H9 (cell line): Measurements from ENCODE around the gene EIF6. TPM values are rescaled to one million over a fixed set of nuclear protein-coding genes. Genes with fewer than 3 reads are reported as not detected.

Experiments
- DNase-seq: peaks from one replicate; pipeline ENCODE4 v3.0.0-alpha.2; 2017
- H2AFZ ChIP-seq: one replicate; pipeline ENCODE4 v1.6.1; 2013; ENCODE audit warnings: mild to moderate bottlenecking, low read length, control low read depth, moderate library complexity
- H2AK5ac ChIP-seq: 2 replicates; pipeline ENCODE4 v1.6.1; 2013; ENCODE audit warnings: low read length, control low read depth, mixed read lengths; ENCODE audit not compliant: insufficient read length
- H2BK120ac ChIP-seq: one replicate; pipeline ENCODE4 v1.6.1; 2013; ENCODE audit warnings: low read depth, mild to moderate bottlenecking, low read length, control low read depth, inconsistent platforms; ENCODE audit not compliant: poor library complexity, severe bottlenecking
- H2BK12ac ChIP-seq: 2 replicates; pipeline ENCODE4 v1.6.1; 2013; ENCODE audit warnings: low read length, control low read depth, mixed read lengths, low read depth; ENCODE audit not compliant: insufficient read length
- H2BK15ac ChIP-seq: 2 replicates; pipeline ENCODE4 v1.6.1; 2013; ENCODE audit warnings: low read depth, low read length, control low read depth
- H2BK20ac ChIP-seq: one replicate; pipeline ENCODE4 v1.6.1; 2013; ENCODE audit warnings: low read depth, mild to moderate bottlenecking, low read length, control low read depth, inconsistent platforms; ENCODE audit not compliant: poor library complexity, severe bottlenecking
- H2BK5ac ChIP-seq: 2 replicates; pipeline ENCODE4 v1.6.1; 2013; ENCODE audit warnings: low read length, control low read depth, mixed read lengths; ENCODE audit not compliant: insufficient read length
- H3K14ac ChIP-seq: 2 replicates; pipeline ENCODE4 v1.6.1; 2013; ENCODE audit warnings: low read length, control low read depth; ENCODE audit not compliant: insufficient read depth
- H3K18ac ChIP-seq: 2 replicates; pipeline ENCODE4 v1.6.1; 2013; ENCODE audit warnings: low read depth, mild to moderate bottlenecking, mixed read lengths, low read length, control low read depth; ENCODE audit not compliant: insufficient read length
- H3K23ac ChIP-seq: 2 replicates; pipeline ENCODE4 v1.6.1; 2013; ENCODE audit warnings: low read length, control low read depth, mixed read lengths, low read depth; ENCODE audit not compliant: insufficient read length
- H3K23me2 ChIP-seq: 2 replicates; pipeline ENCODE4 v1.6.1; 2013; ENCODE audit warnings: low read depth, mild to moderate bottlenecking, mixed read lengths, low read length, control low read depth; ENCODE audit not compliant: insufficient read length, poor library complexity, severe bottlenecking
- H3K27ac ChIP-seq: 2 replicates; pipeline ENCODE4 v1.5.1; 2013; ENCODE audit warnings: low read length, control low read depth, mixed read lengths, low read depth; ENCODE audit not compliant: insufficient read length
- H3K27me3 ChIP-seq: 2 replicates; pipeline ENCODE4 v1.6.1; 2013; ENCODE audit warnings: low read length, control low read depth, inconsistent platforms; ENCODE audit not compliant: insufficient read depth
- H3K4ac ChIP-seq: 2 replicates; pipeline ENCODE4 v1.6.1; 2013; ENCODE audit warnings: low read depth, mild to moderate bottlenecking, control low read depth, inconsistent platforms, low read length, moderate library complexity
- H3K4me1 ChIP-seq: 2 replicates; pipeline ENCODE4 v1.6.1; 2013; ENCODE audit warnings: low read length, control low read depth, inconsistent platforms; ENCODE audit not compliant: insufficient read depth
- H3K4me2 ChIP-seq: 2 replicates; pipeline ENCODE4 v1.6.1; 2013; ENCODE audit warnings: low read length, control low read depth, mixed read lengths; ENCODE audit not compliant: insufficient read length, insufficient read depth
- H3K56ac ChIP-seq: 2 replicates; pipeline ENCODE4 v1.6.1; 2013; ENCODE audit warnings: low read depth, mild to moderate bottlenecking, mixed read lengths, low read length, control low read depth; ENCODE audit not compliant: insufficient read length
- H3K79me1 ChIP-seq: 2 replicates; pipeline ENCODE4 v1.6.1; 2013; ENCODE audit warnings: low read depth, mild to moderate bottlenecking, moderate library complexity, low read length, control low read depth, inconsistent platforms; ENCODE audit not compliant: insufficient read depth, poor library complexity, severe bottlenecking
- H3K79me2 ChIP-seq: 2 replicates; pipeline ENCODE4 v1.6.1; 2013; ENCODE audit warnings: low read length, control low read depth, inconsistent platforms; ENCODE audit not compliant: insufficient read depth
- H3K9ac ChIP-seq: 2 replicates; pipeline ENCODE4 v1.6.1; 2013; ENCODE audit warnings: low read length, control low read depth, mixed read lengths; ENCODE audit not compliant: insufficient read length; ENCODE audit errors: extremely low read depth
- H3K9me3 ChIP-seq: one replicate; pipeline ENCODE4 v1.6.1; 2013; ENCODE audit warnings: low read depth, low read length, inconsistent platforms; ENCODE audit not compliant: control insufficient read depth
- H3T11ph ChIP-seq: one replicate; pipeline ENCODE4 v1.6.1; 2013; ENCODE audit warnings: mild to moderate bottlenecking, low read length, control low read depth, inconsistent platforms
- H4K20me1 ChIP-seq: one replicate; pipeline ENCODE4 v1.6.1; 2013; ENCODE audit not compliant: control insufficient read depth, insufficient read length, insufficient read depth
- H4K5ac ChIP-seq: 2 replicates; pipeline ENCODE4 v1.6.1; 2013; ENCODE audit warnings: low read depth, mild to moderate bottlenecking, mixed read lengths, low read length, control low read depth; ENCODE audit not compliant: insufficient read length
- H4K8ac ChIP-seq: replicated peaks from 2 replicates; pipeline ENCODE4 v1.6.1; 2013; ENCODE audit warnings: low read length, control low read depth, mixed read lengths, low read depth; ENCODE audit not compliant: insufficient read length
- H4K91ac ChIP-seq: 2 replicates; pipeline ENCODE4 v1.6.1; 2013; ENCODE audit warnings: low read depth, mild to moderate bottlenecking, moderate library complexity, mixed read lengths, low read length, control low read depth; ENCODE audit not compliant: insufficient read length
- H3K27ac Mint-ChIP-seq, 3 experiments: 2 replicates in 2 of 3; 3 replicates in 1 of 3; pipeline ENCODE4 v1.8.0; 2020 to 2021; ENCODE audit warnings: mixed read lengths in 3 of 3, mild to moderate bottlenecking in 1 of 3, moderate library complexity in 1 of 3
- H3K27me3 Mint-ChIP-seq: 2 replicates; pipeline ENCODE4 v1.8.0; 2021; ENCODE audit warnings: low read depth, mild to moderate bottlenecking, moderate library complexity, mixed read lengths
- H3K36me3 Mint-ChIP-seq, 3 experiments: 2 replicates in 2 of 3; 3 replicates in 1 of 3; pipeline ENCODE4 v1.8.0; 2020 to 2021; ENCODE audit warnings: low read depth in 3 of 3, mixed read lengths in 3 of 3; ENCODE audit not compliant: insufficient read depth in 1 of 3
- H3K4me1 Mint-ChIP-seq, 2 experiments: 2 replicates each; pipeline ENCODE4 v1.8.0; 2020; ENCODE audit warnings: mixed read lengths in 2 of 2
- H3K4me3 Mint-ChIP-seq, 2 experiments: 2 replicates in 1 of 2; 3 replicates in 1 of 2; pipeline ENCODE4 v1.8.0; 2020 to 2021; ENCODE audit warnings: mild to moderate bottlenecking in 2 of 2, mixed read lengths in 2 of 2, moderate library complexity in 1 of 2
- H3K9me3 Mint-ChIP-seq, 2 experiments: 2 replicates in 1 of 2; 3 replicates in 1 of 2; pipeline ENCODE4 v1.8.0; 2020; ENCODE audit warnings: mild to moderate bottlenecking in 2 of 2, mixed read lengths in 2 of 2, moderate library complexity in 1 of 2
- CTCF ChIP-seq: fragments of 200-600 bp; sonication (generic); conservative IDR thresholded peaks from 3 replicates; pipeline ENCODE4 v1.8.0; 2021; ENCODE audit warnings: antibody characterized with exemption, mild to moderate bottlenecking
- WGBS: extraction: QIAGEN DNeasy Blood & Tissue Kit; methylation state at CpG from one replicate; pipeline ENCODE4 v1.1.7; 2013; ENCODE audit warnings: missing lambda C conversion rate, low lambda C conversion rate, mixed read lengths; ENCODE audit not compliant: insufficient read length; ENCODE audit errors: extremely low coverage; 5-methylcytosine and 5-hydroxymethylcytosine counted together
- total RNA-seq: library from RNA; stranded (reverse); gene quantifications from 2 replicates; pipeline ENCODE4 v1.2.1, GENCODE V29; 2021

Gene EIF6
- total RNA-seq, 1 experiment from 2014 or later: 150 TPM

GRCh38 chr20:35299780-35300179 is 15.2 kb upstream of the EIF6 start:
- H2BK20ac ChIP-seq: no peak overlapping the region
- TF ChIP-seq CTCF: no peak
- peaks cover 10% of the 10 kb centered on the region for H3K27me3 Mint-ChIP-seq
- no peak overlapping the region for H3K9ac ChIP-seq
- H3K79me1 ChIP-seq: no peaks in the 10 kb centered on the region
- no peaks in the 10 kb centered on the region for H3K79me2 ChIP-seq
- no peak overlapping the region for H3K4ac ChIP-seq
- H2AFZ ChIP-seq: no peak overlapping the region
- no peak overlapping the region; the same call in 1 of the 2 replicates for H3K14ac ChIP-seq
- no peaks in the 10 kb centered on the region; a peak in 1 of 5 replicates for H3K9me3 Mint-ChIP-seq
- H3K27ac Mint-ChIP-seq: no peak overlapping the region
- no peak overlapping the region for H3K4me2 ChIP-seq
- H3K27me3 ChIP-seq: no peaks in the 10 kb centered on the region
- H3K27ac ChIP-seq: no peak overlapping the region
- no peak overlapping the region for H4K8ac ChIP-seq
- no CpG with 5 or more reads among the region's 4 CpGs for WGBS
- peaks cover 13 to 15% of the 10 kb centered on the region in 2 experiments for H3K4me1 Mint-ChIP-seq
- peaks cover 3% of the 10 kb centered on the region; the same call in 1 of the 2 replicates for H3K4me1 ChIP-seq
- no peak overlapping the region for H3T11ph ChIP-seq
- no peak overlapping the region for H3K23ac ChIP-seq
- no peak overlapping the region for H2BK12ac ChIP-seq
- H4K5ac ChIP-seq: no peak overlapping the region
- H2AK5ac ChIP-seq: no peak overlapping the region
- peaks cover 4% of the 10 kb centered on the region for H3K23me2 ChIP-seq
- H3K36me3 Mint-ChIP-seq: no peaks in the 10 kb centered on the region
- no peaks in the 10 kb centered on the region for H3K9me3 ChIP-seq
- H3K4me3 Mint-ChIP-seq: no peak overlapping the region
- H3K18ac ChIP-seq: no peak overlapping the region
- no peak overlapping the region for H4K91ac ChIP-seq
- H4K20me1 ChIP-seq: no peaks in the 10 kb centered on the region
- no peak for DNase-seq
- no peak overlapping the region for H3K56ac ChIP-seq
- H2BK5ac ChIP-seq: no peak overlapping the region
- no peak overlapping the region for H2BK120ac ChIP-seq
- no peak overlapping the region for H2BK15ac ChIP-seq
